Measurements from ENCODE around the gene TMEM87B. TPM values are rescaled to one million over a fixed set of nuclear protein-coding genes. Genes with fewer than 3 reads are reported as not detected.

Gene TMEM87B
- polyA plus RNA-seq, 1 donor from 2014 or later, result 12.8 TPM

DNA sequence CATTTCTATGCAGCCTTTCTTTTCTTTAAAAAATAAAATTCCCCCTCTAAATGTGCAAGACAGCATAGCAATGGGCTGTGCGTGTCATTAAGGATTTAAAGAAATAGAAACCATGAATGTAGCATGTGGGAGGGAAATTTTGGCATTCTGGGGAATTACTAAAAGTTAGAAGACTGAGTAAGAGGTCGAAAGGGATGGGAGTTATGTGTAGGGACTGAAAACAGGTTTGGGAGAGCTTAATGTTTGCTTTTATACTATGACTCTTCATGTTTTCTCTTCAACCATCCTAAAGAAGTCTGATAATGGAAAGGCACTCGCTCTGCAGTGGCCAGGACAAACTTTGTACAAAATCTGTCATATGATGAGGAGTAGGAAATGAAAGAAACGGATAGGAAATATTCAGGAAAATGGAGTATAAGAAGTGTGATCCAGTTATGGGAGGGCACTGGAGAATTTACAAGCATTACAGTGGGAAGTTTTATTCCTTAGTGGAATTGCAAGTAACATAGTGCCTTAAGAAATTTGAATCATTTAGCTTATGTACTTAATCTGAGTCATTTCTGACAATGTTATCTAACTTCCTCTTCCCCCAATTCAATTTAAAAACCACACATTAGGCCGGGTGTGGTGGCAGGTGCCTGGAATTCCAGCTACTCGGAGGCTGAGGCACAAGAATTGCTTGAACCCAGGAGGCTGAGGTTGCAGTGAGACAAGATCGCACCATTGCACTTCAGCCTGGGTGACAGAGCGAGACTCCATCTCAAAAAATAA is 20.6 kb downstream of the TMEM87B start:
- H3K27ac ChIP-seq (ENCODE audit: low read length), result no peak overlapping the region
- no peaks in the 10 kb centered on the region for H3K79me2 ChIP-seq (replicated peaks; ENCODE audit: insufficient read depth, low read length)

GRCh38 chr2:112077814-112078213 is 22.7 kb downstream of the TMEM87B start:
- Histone ChIP-seq H2AFZ (ENCODE audit: low read depth, low read length) (no peak overlapping the region), H3K27ac (ENCODE audit: low read length) (no peak overlapping the region), H3K36me3 (ENCODE audit: insufficient read depth, low read length) (peaks cover 8% of the 10 kb centered on the region), H3K4me2 (ENCODE audit: low read length) (no peak overlapping the region), H4K20me1 (ENCODE audit: insufficient read depth) (no peaks in the 10 kb centered on the region), H3K4me3 (ENCODE audit: low read length) (no peak overlapping the region), H3K79me2 (replicated peaks; ENCODE audit: insufficient read depth, low read length) (no peaks in the 10 kb centered on the region), H3K27me3 (ENCODE audit: insufficient read depth, low read depth, low read length) (no peaks in the 10 kb centered on the region), H3K9me3 (ENCODE audit: low read length) (peaks cover 6% of the 10 kb centered on the region), H3F3A (ENCODE audit: insufficient read depth, low read length, poor library complexity, severe bottlenecking) (no peaks in the 10 kb centered on the region), H3K9me2 (ENCODE audit: insufficient read depth, low read length) (no peaks in the 10 kb centered on the region), H3K9ac (ENCODE audit: low read length) (no peak overlapping the region)
- TF ChIP-seq MXI1 (conservative IDR thresholded peaks at IDR 0.05; ENCODE audit: poor library complexity, severe bottlenecking) (no peak), EZH2 (IDR thresholded peaks at IDR 0.05; ENCODE audit: borderline replicate concordance, insufficient read depth, low read length, poor library complexity, severe bottlenecking) (no peak), RAD21 (conservative IDR thresholded peaks at IDR 0.05) (no peak), CTCF (IDR thresholded peaks at IDR 0.05; ENCODE audit: poor library complexity, severe bottlenecking) (no peak), EP300 (conservative IDR thresholded peaks at IDR 0.05; ENCODE audit: poor library complexity, severe bottlenecking) (no peak)
- TF ChIP-seq, protein P1, sequence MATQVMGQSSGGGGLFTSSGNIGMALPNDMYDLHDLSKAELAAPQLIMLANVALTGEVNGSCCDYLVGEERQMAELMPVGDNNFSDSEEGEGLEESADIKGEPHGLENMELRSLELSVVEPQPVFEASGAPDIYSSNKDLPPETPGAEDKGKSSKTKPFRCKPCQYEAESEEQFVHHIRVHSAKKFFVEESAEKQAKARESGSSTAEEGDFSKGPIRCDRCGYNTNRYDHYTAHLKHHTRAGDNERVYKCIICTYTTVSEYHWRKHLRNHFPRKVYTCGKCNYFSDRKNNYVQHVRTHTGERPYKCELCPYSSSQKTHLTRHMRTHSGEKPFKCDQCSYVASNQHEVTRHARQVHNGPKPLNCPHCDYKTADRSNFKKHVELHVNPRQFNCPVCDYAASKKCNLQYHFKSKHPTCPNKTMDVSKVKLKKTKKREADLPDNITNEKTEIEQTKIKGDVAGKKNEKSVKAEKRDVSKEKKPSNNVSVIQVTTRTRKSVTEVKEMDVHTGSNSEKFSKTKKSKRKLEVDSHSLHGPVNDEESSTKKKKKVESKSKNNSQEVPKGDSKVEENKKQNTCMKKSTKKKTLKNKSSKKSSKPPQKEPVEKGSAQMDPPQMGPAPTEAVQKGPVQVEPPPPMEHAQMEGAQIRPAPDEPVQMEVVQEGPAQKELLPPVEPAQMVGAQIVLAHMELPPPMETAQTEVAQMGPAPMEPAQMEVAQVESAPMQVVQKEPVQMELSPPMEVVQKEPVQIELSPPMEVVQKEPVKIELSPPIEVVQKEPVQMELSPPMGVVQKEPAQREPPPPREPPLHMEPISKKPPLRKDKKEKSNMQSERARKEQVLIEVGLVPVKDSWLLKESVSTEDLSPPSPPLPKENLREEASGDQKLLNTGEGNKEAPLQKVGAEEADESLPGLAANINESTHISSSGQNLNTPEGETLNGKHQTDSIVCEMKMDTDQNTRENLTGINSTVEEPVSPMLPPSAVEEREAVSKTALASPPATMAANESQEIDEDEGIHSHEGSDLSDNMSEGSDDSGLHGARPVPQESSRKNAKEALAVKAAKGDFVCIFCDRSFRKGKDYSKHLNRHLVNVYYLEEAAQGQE (IDR thresholded peaks at IDR 0.05; ENCODE audit: borderline replicate concordance), result no peak

More for the DNA sequence above, 20.6 kb downstream of the TMEM87B start:
- Histone ChIP-seq H3K9ac (ENCODE audit: low read length) (no peak overlapping the region), H3K36me3 (ENCODE audit: insufficient read depth, low read length) (peaks cover 6% of the 10 kb centered on the region), H3F3A (ENCODE audit: insufficient read depth, low read length, poor library complexity, severe bottlenecking) (no peaks in the 10 kb centered on the region), H3K4me3 (ENCODE audit: low read length) (no peak overlapping the region), H3K9me3 (ENCODE audit: low read length) (peaks cover 6% of the 10 kb centered on the region), H3K4me2 (ENCODE audit: low read length) (no peak overlapping the region), H3K27me3 (ENCODE audit: insufficient read depth, low read depth, low read length) (no peaks in the 10 kb centered on the region), H3K9me2 (ENCODE audit: insufficient read depth, low read length) (no peaks in the 10 kb centered on the region), H4K20me1 (ENCODE audit: insufficient read depth) (no peaks in the 10 kb centered on the region), H2AFZ (ENCODE audit: low read depth, low read length) (no peak overlapping the region)
- no peak for TF ChIP-seq POLR2AphosphoS5 (IDR thresholded peaks at IDR 0.05)
- TF ChIP-seq MXI1 (conservative IDR thresholded peaks at IDR 0.05; ENCODE audit: poor library complexity, severe bottlenecking), result no peak
- no peak for TF ChIP-seq TAF1 (IDR thresholded peaks at IDR 0.05; ENCODE audit: low read depth)
- no peak for TF ChIP-seq CTCF (IDR thresholded peaks at IDR 0.05; ENCODE audit: poor library complexity, severe bottlenecking)
- no peak for TF ChIP-seq SMC3 (conservative IDR thresholded peaks at IDR 0.05; ENCODE audit: poor library complexity)
- TF ChIP-seq EZH2 (IDR thresholded peaks at IDR 0.05; ENCODE audit: borderline replicate concordance, insufficient read depth, low read length, poor library complexity, severe bottlenecking), result no peak
- no peak for TF ChIP-seq RAD21 (conservative IDR thresholded peaks at IDR 0.05)
- TF ChIP-seq, protein P1 (IDR thresholded peaks at IDR 0.05; ENCODE audit: borderline replicate concordance), result no peak
- TF ChIP-seq EP300 (conservative IDR thresholded peaks at IDR 0.05; ENCODE audit: poor library complexity, severe bottlenecking), result no peak

All from neural cell (in vitro differentiated cells).